Smooth muscle cell of bladder (primary cell): ENCODE results near the gene GRN. TPM values are rescaled to one million over a fixed set of nuclear protein-coding genes. Genes with fewer than 3 reads are reported as not detected.

Experiments used
- total RNA-seq: library from RNA; depleted of rRNA; stranded (reverse); fragments of >200 nt; gene quantifications from 2 replicates; pipeline ENCODE4 v1.2.3, GENCODE V29; 2014

Gene GRN
- 192 and 319 TPM in 2 replicates for total RNA-seq

GRCh38 chr17:44344939-44345453 lies at the start of gene GRN:
TSS of gene GRN (plus strand) at chr17:44345302. CDS start at chr17:44349165, 3,863 bp downstream.

GRCh38 chr17:44308320-44308818 lies 36.7 kb upstream of the GRN start, which contains the start of gene RUNDC3A:
TSS of gene RUNDC3A (plus strand) at chr17:44308601. CDS start at chr17:44308833, 232 bp downstream.

DNA sequence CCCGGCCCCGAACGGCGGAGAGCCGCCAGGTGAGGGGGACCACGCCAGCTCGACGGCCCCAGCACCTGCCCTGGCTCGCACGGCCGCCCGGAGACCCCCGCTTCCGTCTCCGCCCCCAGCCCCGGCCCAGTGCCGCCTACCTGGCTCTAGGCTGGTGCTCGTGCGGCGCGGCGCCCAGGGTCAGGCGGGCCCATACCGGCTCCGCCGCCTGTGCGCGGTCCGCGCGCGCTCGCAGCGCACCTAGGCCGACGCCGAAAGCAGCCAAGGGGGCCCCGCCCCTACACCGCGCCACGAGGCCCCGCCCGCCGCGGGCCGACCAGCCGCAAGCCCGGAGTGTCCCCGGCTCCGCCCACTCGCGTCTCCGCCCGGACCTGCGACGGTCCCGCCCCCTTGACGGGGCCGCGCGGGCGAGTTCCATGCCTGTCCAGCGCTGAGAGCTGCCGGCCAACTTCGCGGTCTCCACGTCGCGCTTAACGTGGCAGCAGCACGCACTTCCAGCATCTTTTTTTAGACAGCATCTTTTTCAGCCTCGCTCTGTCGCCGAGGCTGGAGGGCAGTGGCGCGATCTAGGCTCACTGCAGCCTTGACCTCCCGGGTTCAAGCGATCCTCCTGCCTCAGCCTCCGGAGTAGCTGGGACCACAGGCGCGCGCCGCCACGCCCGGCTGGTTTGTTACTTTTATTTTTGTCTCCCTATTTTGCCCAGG lies 20.4 kb upstream of the GRN start, which contains the start of gene SLC25A39:
TSS of gene SLC25A39 (minus strand) at position 253 of the 705 bp plus-strand sequence. CDS start 1,261 bp downstream, outside the sequence.

DNA sequence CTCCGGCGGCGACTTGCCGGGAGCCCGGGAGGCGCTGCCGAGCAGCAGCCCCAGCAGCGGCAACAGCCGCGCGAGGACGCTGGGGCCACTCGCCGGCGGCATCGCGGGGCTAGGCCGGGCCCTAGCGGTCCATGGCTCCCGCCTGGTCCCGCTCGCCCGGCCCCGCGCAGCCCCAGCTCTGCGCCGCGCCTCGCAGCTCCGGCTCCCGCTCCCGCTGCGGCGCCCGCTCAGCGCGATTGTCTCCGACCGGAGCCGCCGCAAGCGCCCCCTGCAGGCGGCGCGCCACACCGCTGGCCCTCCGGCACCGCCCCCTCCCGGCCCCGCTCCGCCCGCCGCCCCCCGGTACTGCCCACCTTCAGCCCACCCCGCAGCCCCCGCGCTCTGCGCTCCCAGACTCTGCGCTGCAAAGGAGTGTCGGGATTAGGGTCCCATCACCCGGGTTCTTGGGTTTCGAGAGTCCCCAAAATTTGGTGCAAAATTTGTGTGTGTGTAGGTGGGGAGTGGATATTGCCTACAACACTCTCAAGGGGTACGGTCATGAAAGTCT lies 18.6 kb downstream of the GRN start, which contains the start of gene FAM171A2:
TSS of gene FAM171A2 (minus strand) at position 241 of the 547 bp plus-strand sequence. CDS start at position 102, 139 bp downstream.

DNA sequence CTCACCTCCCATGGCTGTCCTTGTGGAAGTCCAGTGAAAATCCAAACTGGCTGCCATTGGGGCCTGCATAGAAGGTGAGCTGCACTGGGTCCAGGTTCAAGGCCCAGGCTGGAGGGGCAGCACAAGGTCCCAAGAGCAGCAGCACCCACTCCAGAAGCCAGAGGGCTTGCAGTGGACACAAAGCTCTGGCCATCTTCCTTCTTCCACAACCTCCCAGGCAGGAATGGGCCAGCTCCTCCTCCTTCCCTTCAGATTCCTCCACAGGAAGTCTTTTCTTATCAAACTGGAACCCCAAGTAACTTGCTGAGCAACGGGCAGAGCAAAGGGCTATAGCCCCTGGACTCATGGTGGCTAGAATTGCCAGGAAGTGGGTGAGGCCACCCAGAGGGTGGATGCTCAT lies 44.2 kb downstream of the GRN start, which contains the start of gene ITGA2B:
TSS of gene ITGA2B (minus strand) at position 369 of the 400 bp plus-strand sequence. CDS start at position 193, 176 bp downstream.

Other genes starting within 250 kb of the GRN start
- gene HDAC5, start 221.7 kb upstream of the GRN start, total RNA-seq = 43.7 and 55.7 TPM in 2 replicates
- 0.74 and 1.3 TPM in 2 replicates for gene HROB, start 203.4 kb upstream of the GRN start, total RNA-seq
- gene ASB16, start 174.6 kb upstream of the GRN start, total RNA-seq = under 0.01 and 0.09 TPM in 2 replicates
- 24.7 and 32.9 TPM in 2 replicates for gene TMUB2, start 158.3 kb upstream of the GRN start, total RNA-seq
- gene ATXN7L3, start 145.4 kb upstream of the GRN start, total RNA-seq = 25.9 and 31.5 TPM in 2 replicates
- 42.1 and 56.9 TPM in 2 replicates for gene UBTF, start 125.6 kb upstream of the GRN start, total RNA-seq
- not detected in 2 replicates for gene SLC4A1, start 77.2 kb upstream of the GRN start, total RNA-seq
- gene RUNDC3A, start 36.7 kb upstream of the GRN start, total RNA-seq = 0.18 and 0.43 TPM in 2 replicates
- 44.5 and 56.5 TPM in 2 replicates for gene SLC25A39, start 20.5 kb upstream of the GRN start, total RNA-seq
- gene FAM171A2, start 18.6 kb downstream of the GRN start, total RNA-seq = 2.3 and 4.2 TPM in 2 replicates
- 0.28 TPM in 2 replicates for gene ITGA2B, start 44.3 kb downstream of the GRN start, total RNA-seq
- gene GPATCH8, start 158.1 kb downstream of the GRN start, total RNA-seq = 11.8 and 12.7 TPM in 2 replicates
- gene FZD2, start 212.2 kb downstream of the GRN start, total RNA-seq = 7.7 and 10.0 TPM in 2 replicates